Lung (tissue), 12 donors: ENCODE measurements around the gene TBC1D1. TPM values are rescaled to one million over a fixed set of nuclear protein-coding genes. Genes with fewer than 3 reads are reported as not detected.
A peak's percentile ranks its signal among the peaks of the same experiment; 100 is the strongest.
"Not testable (repeated sequence)": the region's sequence is repeated elsewhere in the genome, so short reads cannot be mapped to it uniquely, and the experiment has no call there.

Experiments used
- ATAC-seq: fragments of 200-7000 bp; cut with Tn5 transposase; one replicate; pipeline ENCODE4 v1.9.1; 2020; ENCODE audit warnings: moderate number of reproducible peaks; ENCODE audit not compliant: insufficient read depth, low FRiP score
- DNase-seq, 3 donors: peaks; one replicate each; pipeline ENCODE4 v3.0.0-alpha.2; 2013 to 2017
- H3K27ac ChIP-seq, 2 donors: one replicate each; pipeline ENCODE4 v1.5.1; 2013; ENCODE audit warnings: mild to moderate bottlenecking in 2 of 2, moderate library complexity in 2 of 2, control low read depth in 1 of 2, inconsistent platforms in 1 of 2, low read depth in 1 of 2, low read length in 1 of 2
- H3K27me3 ChIP-seq, 3 donors: one replicate each; pipeline ENCODE4 v1.5.1; 2013; ENCODE audit warnings: low read length in 2 of 3; ENCODE audit not compliant: control insufficient read depth in 3 of 3, insufficient read depth in 3 of 3
- H3K36me3 ChIP-seq, 4 donors: one replicate each; pipeline ENCODE4 v1.5.1; 2013; ENCODE audit warnings: low read length in 4 of 4, mild to moderate bottlenecking in 1 of 4, moderate library complexity in 1 of 4; ENCODE audit not compliant: control insufficient read depth in 4 of 4, insufficient read depth in 4 of 4
- H3K4me1 ChIP-seq, 5 donors: one replicate each; pipeline ENCODE4 v1.5.1; 2013; ENCODE audit warnings: low read length in 5 of 5, mild to moderate bottlenecking in 2 of 5, moderate library complexity in 1 of 5; ENCODE audit not compliant: control insufficient read depth in 5 of 5, insufficient read depth in 5 of 5
- H3K4me3 ChIP-seq: one replicate; pipeline ENCODE4 v1.5.1; 2013; ENCODE audit warnings: mild to moderate bottlenecking, control low read depth, moderate library complexity
- H3K9ac ChIP-seq, 2 donors: one replicate each; pipeline ENCODE4 v1.5.1; 2013; ENCODE audit warnings: low read length in 2 of 2, control low read depth in 1 of 2; ENCODE audit not compliant: insufficient read depth in 1 of 2
- H3K9me3 ChIP-seq, 4 donors: one replicate each; pipeline ENCODE4 v1.5.1; 2013; ENCODE audit warnings: low read length in 3 of 4, mild to moderate bottlenecking in 1 of 4, moderate library complexity in 1 of 4; ENCODE audit not compliant: control insufficient read depth in 4 of 4, insufficient read depth in 3 of 4
- WGBS, 2 donors: extraction: QIAGEN DNeasy Blood & Tissue Kit; methylation state at CpG; one replicate each; pipeline ENCODE4 v1.1.7; 2013; 5-methylcytosine and 5-hydroxymethylcytosine counted together
- polyA plus RNA-seq, 2 donors: library from polyadenylated mRNA; stranded (reverse); fragments of 200-250 nt; gene quantifications; one replicate each; pipeline ENCODE4 v1.2.1, GENCODE V29; 2013
- total RNA-seq, 2 donors: library from RNA; depleted of rRNA in 1 of 2; stranded (reverse); fragments of >200 nt in 1 of 2; gene quantifications; one replicate each; pipeline ENCODE4 v1.2.1, GENCODE V29; 2014 to 2021
- TF ChIP-seq, protein P1 (sequence below): IDR thresholded peaks from 2 replicates; pipeline ENCODE4 v1.5.1; 2012; ENCODE audit warnings: mild to moderate bottlenecking; ENCODE audit errors: control extremely low read depth, extremely low read depth
- donor health status: control.
- donor health status: control.
- donor health status: Bipolar disorder and iron deficiency.
- donor health status: healthy.
- donor health status: DM: yes; HTN: yes; CAD: no.

Gene TBC1D1
- total and polyA plus RNA-seq, 4 donors = 23.6 to 71.1 (median 43.9) TPM

DNA sequence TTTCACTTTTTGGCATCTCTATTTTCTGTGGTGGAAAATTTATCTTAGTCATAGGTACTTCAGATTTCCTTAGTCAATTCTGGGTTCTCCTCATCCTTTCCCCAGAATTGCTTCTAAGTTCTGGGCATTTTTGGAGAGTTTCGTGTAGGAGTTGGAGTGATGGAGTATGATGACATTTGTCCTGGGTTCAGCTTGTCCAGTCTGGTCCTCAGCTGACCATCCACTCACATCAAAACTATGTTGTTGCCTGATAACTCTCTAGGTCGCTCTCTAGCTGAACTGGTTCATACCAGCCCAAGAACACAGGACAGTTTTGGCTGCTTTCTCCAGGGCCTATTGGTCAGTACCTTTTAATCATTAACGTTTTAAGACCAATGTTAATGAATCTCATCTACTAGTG, 82.6 kb downstream of the TBC1D1 start:
- peaks cover 0 to 11% (median 5%) of the 10 kb centered on the region in 5 donors for H3K4me1 ChIP-seq
- no peak overlapping the region for H3K9ac ChIP-seq
- no peak for DNase-seq
- H3K27ac ChIP-seq = peak overlapping the region in 1 of 2 donors; percentile 39
- no peak overlapping the region for H3K4me3 ChIP-seq
- WGBS, 2 donors = 50 to 94% methylated on average over 3 of the region's 3 CpGs
- H3K27me3 ChIP-seq = no peaks in the 10 kb centered on the region
- TF ChIP-seq, protein P1, sequence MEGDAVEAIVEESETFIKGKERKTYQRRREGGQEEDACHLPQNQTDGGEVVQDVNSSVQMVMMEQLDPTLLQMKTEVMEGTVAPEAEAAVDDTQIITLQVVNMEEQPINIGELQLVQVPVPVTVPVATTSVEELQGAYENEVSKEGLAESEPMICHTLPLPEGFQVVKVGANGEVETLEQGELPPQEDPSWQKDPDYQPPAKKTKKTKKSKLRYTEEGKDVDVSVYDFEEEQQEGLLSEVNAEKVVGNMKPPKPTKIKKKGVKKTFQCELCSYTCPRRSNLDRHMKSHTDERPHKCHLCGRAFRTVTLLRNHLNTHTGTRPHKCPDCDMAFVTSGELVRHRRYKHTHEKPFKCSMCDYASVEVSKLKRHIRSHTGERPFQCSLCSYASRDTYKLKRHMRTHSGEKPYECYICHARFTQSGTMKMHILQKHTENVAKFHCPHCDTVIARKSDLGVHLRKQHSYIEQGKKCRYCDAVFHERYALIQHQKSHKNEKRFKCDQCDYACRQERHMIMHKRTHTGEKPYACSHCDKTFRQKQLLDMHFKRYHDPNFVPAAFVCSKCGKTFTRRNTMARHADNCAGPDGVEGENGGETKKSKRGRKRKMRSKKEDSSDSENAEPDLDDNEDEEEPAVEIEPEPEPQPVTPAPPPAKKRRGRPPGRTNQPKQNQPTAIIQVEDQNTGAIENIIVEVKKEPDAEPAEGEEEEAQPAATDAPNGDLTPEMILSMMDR = no peak
- ATAC-seq = no peak
- no peaks in the 10 kb centered on the region for H3K36me3 ChIP-seq
- no peaks in the 10 kb centered on the region for H3K9me3 ChIP-seq

DNA sequence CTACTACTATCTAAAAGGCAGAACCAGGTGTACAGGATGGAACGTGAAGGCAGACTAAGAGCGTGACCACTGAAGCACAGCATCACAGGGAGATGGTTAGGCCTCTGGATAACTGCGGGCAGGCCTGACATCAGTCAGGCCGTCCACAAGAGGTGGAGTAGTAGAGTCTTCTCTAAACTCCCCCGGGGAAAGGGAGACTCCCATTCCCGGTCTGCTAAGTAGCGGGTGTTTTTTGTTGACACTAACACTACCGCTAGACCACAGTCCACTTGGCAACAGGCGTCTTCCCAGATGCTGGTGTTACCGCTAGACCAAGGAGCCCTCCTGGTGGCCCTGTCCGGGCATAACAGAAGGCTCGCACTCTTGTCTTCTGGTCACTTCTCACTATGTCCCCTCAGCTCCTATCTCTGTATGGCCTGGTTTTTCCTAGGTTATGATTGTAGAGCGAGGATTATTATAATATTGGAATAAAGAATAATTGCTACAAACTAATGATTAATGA, 84.5 kb downstream of the TBC1D1 start:
- not testable (repeated sequence) for ATAC-seq, H3K27ac ChIP-seq, H3K9ac ChIP-seq, H3K36me3 ChIP-seq, H3K27me3 ChIP-seq, DNase-seq, H3K4me3 ChIP-seq, H3K9me3 ChIP-seq
- 95 to 98% methylated on average over 12 of the region's 13 CpGs for WGBS, 2 donors
- H3K4me1 ChIP-seq = peaks cover 0 to 11% (median 2%) of the 10 kb centered on the region in 5 donors

DNA sequence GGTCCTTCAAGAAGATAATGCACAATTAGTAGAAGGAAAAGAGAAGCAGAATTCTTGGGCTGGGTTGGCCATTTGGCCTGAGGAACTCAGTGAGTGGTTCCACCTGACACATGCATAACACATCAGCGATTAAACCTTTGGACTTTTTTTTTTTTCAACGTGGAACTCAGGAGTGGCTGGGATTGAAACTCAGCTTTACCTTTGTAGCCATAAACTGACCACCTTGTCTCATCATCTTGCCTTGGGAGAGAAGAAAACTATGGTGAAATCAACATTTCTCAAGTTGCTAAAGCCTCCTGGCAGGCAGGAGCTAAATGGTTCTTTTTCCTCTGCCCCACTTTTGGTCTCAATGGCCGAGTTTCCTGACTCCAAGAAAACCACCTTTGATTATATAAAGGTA, 85.6 kb downstream of the TBC1D1 start:
- H3K27ac ChIP-seq = peak overlapping the region in 1 of 2 donors; percentile 93
- TF ChIP-seq, protein P1 = no peak
- H3K9me3 ChIP-seq = no peaks in the 10 kb centered on the region
- H3K36me3 ChIP-seq = no peaks in the 10 kb centered on the region
- 37 to 46% methylated on average over 3 of the region's 3 CpGs for WGBS, 2 donors
- DNase-seq (peak in 1 of 3 donors; percentile 22), ATAC-seq (no peak)
- H3K9ac ChIP-seq = peak overlapping the region in 1 of 2 donors; percentile 65
- no peak overlapping the region for H3K4me3 ChIP-seq
- H3K4me1 ChIP-seq = peaks cover 0 to 11% (median 4%) of the 10 kb centered on the region in 5 donors
- H3K27me3 ChIP-seq = no peaks in the 10 kb centered on the region

DNA sequence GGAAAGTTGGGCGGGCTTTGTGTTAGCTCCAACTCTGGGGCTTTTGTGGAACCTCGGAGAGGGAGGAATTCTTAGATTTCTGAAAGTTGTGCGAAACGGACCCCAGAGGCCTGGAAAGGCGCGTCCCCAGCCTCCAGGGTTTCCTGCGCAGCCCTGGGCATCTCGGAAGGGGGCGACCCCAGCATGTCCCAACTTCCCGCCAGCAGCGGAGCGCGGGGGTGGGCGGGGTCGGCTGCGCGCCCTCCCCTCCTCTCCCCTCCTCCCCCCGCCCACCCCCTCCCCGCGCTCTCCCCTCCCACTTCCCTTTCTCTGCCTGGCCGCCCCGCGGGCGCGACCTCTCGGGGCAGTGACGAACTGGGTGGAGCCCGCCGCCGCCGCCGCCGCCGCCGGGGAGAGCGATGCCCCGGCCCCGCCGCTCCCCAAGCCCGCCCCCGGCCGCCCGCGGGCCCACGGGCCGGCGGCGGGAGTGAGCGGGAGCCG, 86.1 kb downstream of the TBC1D1 start:
- H3K9me3 ChIP-seq = no peaks in the 10 kb centered on the region
- H3K36me3 ChIP-seq = no peaks in the 10 kb centered on the region
- peak overlapping the region; percentile 74 for H3K4me3 ChIP-seq
- H3K9ac ChIP-seq = peak overlapping the region in 1 of 2 donors; percentile 65
- DNase-seq = peak; percentile 89 to 93 (median 90)
- H3K4me1 ChIP-seq = peaks cover 0 to 11% (median 9%) of the 10 kb centered on the region in 5 donors
- peak; percentile 87 for ATAC-seq
- WGBS, 2 donors = 2 to 3% methylated on average over 14 to 49 of the region's 50 CpGs
- H3K27ac ChIP-seq = peak overlapping the region; percentile 96 to 98
- no peaks in the 10 kb centered on the region for H3K27me3 ChIP-seq
- TF ChIP-seq, protein P1 = no peak
